Fibroblast of lung (primary cell): ENCODE measurements around the gene ZNF558. TPM values are rescaled to one million over a fixed set of nuclear protein-coding genes. Genes with fewer than 3 reads are reported as not detected.

Experiments
- DNase-seq, 2 donors: peaks; one replicate each; pipeline versions ENCODE4 v3.0.0 to v3.0.0-alpha.2; 2010; ENCODE audit warnings: low read depth in 2 of 2
- H2AFZ ChIP-seq: 2 replicates; pipeline ENCODE4 v1.5.1; 2012; ENCODE audit warnings: low read length, control low read depth, inconsistent platforms
- H3K27ac ChIP-seq: 2 replicates; pipeline ENCODE4 v1.5.1; 2011; ENCODE audit warnings: low read length, control low read depth; ENCODE audit not compliant: insufficient read depth
- H3K27me3 ChIP-seq: 2 replicates; pipeline ENCODE4 v1.5.1; 2011; ENCODE audit warnings: mild to moderate bottlenecking, low read length; ENCODE audit not compliant: control insufficient read depth, insufficient read depth
- H3K36me3 ChIP-seq: 2 replicates; pipeline ENCODE4 v1.5.1; 2011; ENCODE audit warnings: low read length; ENCODE audit not compliant: control insufficient read depth, insufficient read depth
- H3K4me1 ChIP-seq: 2 replicates; pipeline ENCODE4 v1.5.1; 2011; ENCODE audit warnings: low read length; ENCODE audit not compliant: control insufficient read depth, insufficient read depth; ENCODE audit errors: extremely low read depth
- H3K4me2 ChIP-seq: 2 replicates; pipeline ENCODE4 v1.5.1; 2011; ENCODE audit warnings: low read length, control low read depth; ENCODE audit not compliant: insufficient read depth; ENCODE audit errors: extremely low read depth
- H3K4me3 ChIP-seq, 4 experiments: fragments of 200-600 bp in 1 of 4; sonication (generic) in 1 of 4; replicated peaks in 1 of 4; 2 replicates each; pipeline ENCODE4 v1.5.1; 2011 to 2016; ENCODE audit warnings: low read length in 4 of 4, low read depth in 3 of 4, mild to moderate bottlenecking in 3 of 4, control low read depth in 2 of 4, inconsistent platforms in 1 of 4, mixed read lengths in 1 of 4; ENCODE audit not compliant: insufficient read depth in 1 of 4; ENCODE audit errors: control extremely low read depth in 1 of 4
- H3K79me2 ChIP-seq: 2 replicates; pipeline ENCODE4 v1.5.1; 2012; ENCODE audit warnings: mild to moderate bottlenecking, low read length, inconsistent platforms; ENCODE audit not compliant: control insufficient read depth, insufficient read depth
- H3K9ac ChIP-seq: 2 replicates; pipeline ENCODE4 v1.5.1; 2011; ENCODE audit warnings: mild to moderate bottlenecking, low read length, control low read depth; ENCODE audit not compliant: insufficient read depth
- H3K9me3 ChIP-seq: 2 replicates; pipeline ENCODE4 v1.5.1; 2012; ENCODE audit warnings: low read depth, low read length; ENCODE audit not compliant: control insufficient read depth, insufficient read depth
- H4K20me1 ChIP-seq: 2 replicates; pipeline ENCODE4 v1.5.1; 2011; ENCODE audit warnings: low read length; ENCODE audit not compliant: control insufficient read depth, insufficient read depth; ENCODE audit errors: extremely low read depth
- EZH2 ChIP-seq: IDR thresholded peaks from 2 replicates; pipeline ENCODE4 v1.5.1; 2012; ENCODE audit warnings: low read length, control low read depth, mild to moderate bottlenecking; ENCODE audit errors: missing control alignments
- polyA plus RNA-seq, 2 donors: library from polyadenylated mRNA; depleted of rRNA in 1 of 2; stranded (reverse) in 1 of 2; unstranded in 1 of 2; fragments of >200 nt; gene quantifications; 2 replicates each; pipeline ENCODE4 v1.2.1, GENCODE V29; 2011 to 2012; ENCODE audit warnings: missing spikeins in 1 of 2
- total RNA-seq: library from RNA; depleted of rRNA; stranded (reverse); fragments of >200 nt; gene quantifications from 2 replicates; pipeline ENCODE4 v1.2.1, GENCODE V29; 2014
- TF ChIP-seq, protein P1 (sequence below), 2 donors: IDR thresholded peaks in 1 of 2; conservative IDR thresholded peaks in 1 of 2; 1 replicate in 1 of 2; 2 replicates in 1 of 2; pipeline ENCODE4 v1.5.1; 2011 to 2012; ENCODE audit warnings: low read length in 2 of 2, control low read depth in 1 of 2, inconsistent platforms in 1 of 2, low read depth in 1 of 2, mild to moderate bottlenecking in 1 of 2

ZNF558 gene
- total and polyA plus RNA-seq, 2 donors (not counting 1 experiment from before 2014, with no cell fraction given), result 17.2 to 38.6 TPM

DNA sequence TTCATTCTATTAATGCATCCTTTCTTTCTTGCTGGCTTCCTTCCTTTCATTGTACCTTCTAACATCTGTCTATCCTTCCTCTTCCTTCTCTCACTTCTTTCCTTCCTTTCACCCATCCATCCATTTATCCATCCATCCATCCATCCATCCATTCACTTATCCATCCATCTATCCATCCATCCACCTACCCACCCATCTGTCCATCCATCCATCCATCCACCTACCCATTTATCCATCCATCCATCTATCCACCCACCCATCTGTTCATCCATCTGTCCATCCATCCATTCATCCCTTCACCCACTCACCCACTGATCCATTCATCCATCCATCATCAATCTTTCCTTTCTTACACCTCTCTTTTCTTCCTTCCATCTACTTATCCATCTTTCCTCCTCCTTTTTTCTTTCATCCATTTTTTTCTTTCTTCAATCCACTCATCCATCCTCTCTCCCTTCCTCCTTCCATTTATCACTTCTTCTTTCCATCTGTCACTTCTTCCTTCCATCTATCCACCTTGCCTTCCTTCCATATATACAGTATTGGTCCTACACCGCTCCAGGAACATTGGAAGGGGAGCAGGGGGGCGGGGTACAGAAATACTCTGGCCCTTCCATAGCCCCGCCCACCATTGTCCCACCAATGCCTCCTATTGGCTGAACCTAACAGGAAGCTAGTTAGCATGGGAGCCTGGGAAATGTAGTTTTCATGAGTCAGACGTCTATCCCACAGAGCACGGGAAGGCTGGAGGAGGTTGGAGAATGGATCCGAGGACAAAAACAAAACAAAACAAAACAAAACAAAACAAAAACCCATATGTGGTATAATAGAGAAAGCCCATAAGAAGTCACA is 46.0 kb upstream of the ZNF558 start:
- no peak overlapping the region for H3K4me2 ChIP-seq
- no peak overlapping the region for H3K27ac ChIP-seq
- no peak overlapping the region for H3K9ac ChIP-seq
- no peak overlapping the region for H2AFZ ChIP-seq
- DNase-seq, result no peak
- no peaks in the 10 kb centered on the region for H3K9me3 ChIP-seq
- H3K4me3 ChIP-seq, result no peak overlapping the region
- H3K36me3 ChIP-seq, result no peaks in the 10 kb centered on the region
- no peak for TF ChIP-seq EZH2
- TF ChIP-seq, protein P1, sequence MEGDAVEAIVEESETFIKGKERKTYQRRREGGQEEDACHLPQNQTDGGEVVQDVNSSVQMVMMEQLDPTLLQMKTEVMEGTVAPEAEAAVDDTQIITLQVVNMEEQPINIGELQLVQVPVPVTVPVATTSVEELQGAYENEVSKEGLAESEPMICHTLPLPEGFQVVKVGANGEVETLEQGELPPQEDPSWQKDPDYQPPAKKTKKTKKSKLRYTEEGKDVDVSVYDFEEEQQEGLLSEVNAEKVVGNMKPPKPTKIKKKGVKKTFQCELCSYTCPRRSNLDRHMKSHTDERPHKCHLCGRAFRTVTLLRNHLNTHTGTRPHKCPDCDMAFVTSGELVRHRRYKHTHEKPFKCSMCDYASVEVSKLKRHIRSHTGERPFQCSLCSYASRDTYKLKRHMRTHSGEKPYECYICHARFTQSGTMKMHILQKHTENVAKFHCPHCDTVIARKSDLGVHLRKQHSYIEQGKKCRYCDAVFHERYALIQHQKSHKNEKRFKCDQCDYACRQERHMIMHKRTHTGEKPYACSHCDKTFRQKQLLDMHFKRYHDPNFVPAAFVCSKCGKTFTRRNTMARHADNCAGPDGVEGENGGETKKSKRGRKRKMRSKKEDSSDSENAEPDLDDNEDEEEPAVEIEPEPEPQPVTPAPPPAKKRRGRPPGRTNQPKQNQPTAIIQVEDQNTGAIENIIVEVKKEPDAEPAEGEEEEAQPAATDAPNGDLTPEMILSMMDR (conservative IDR thresholded peaks at IDR 0.05 in 1 of 2, IDR thresholded peaks at IDR 0.05 in 1 of 2; ENCODE audit: low read depth in 1 of 2, low read length in 2 of 2), result no peak
- no peaks in the 10 kb centered on the region for H3K79me2 ChIP-seq
- H3K4me1 ChIP-seq, result no peaks in the 10 kb centered on the region
- no peaks in the 10 kb centered on the region for H3K27me3 ChIP-seq
- no peaks in the 10 kb centered on the region for H4K20me1 ChIP-seq

DNA sequence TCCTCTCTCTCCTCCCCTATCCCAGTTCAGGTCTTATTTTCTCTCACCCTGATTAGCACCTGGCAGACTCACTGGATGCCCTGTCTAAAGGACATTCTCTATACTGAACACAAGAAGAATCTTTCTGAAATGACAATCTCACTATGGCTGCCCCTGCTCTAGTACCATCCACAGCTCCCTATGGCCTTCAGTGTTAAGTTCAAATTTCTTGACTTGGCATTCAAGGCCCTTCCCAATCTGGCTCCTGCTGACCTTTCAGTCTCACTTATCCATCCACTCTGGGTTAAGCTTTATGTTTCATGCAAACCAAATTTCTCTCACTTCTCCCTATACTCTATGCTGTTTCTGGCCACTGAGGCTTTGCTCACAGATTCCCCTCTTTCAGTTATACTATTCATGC is 34.2 kb upstream of the ZNF558 start:
- Histone ChIP-seq H3K9me3 (no peaks in the 10 kb centered on the region), H2AFZ (no peak overlapping the region), H3K4me2 (no peak overlapping the region), H3K36me3 (no peaks in the 10 kb centered on the region), H4K20me1 (no peaks in the 10 kb centered on the region), H3K4me1 (no peaks in the 10 kb centered on the region), H3K27ac (no peak overlapping the region), H3K9ac (no peak overlapping the region), H3K27me3 (no peaks in the 10 kb centered on the region), H3K4me3 (no peak overlapping the region), H3K79me2 (no peaks in the 10 kb centered on the region)
- TF ChIP-seq, protein P1 (conservative IDR thresholded peaks at IDR 0.05 in 1 of 2, IDR thresholded peaks at IDR 0.05 in 1 of 2; ENCODE audit: low read depth in 1 of 2, low read length in 2 of 2), result no peak
- no peak for TF ChIP-seq EZH2
- DNase-seq, result no peak

- no peak overlapping the region for H3K9ac ChIP-seq
- no peak overlapping the region for H3K27ac ChIP-seq
- no peak for DNase-seq
- H3K9me3 ChIP-seq, result no peaks in the 10 kb centered on the region
- no peak overlapping the region for H2AFZ ChIP-seq
- no peaks in the 10 kb centered on the region for H3K27me3 ChIP-seq
- TF ChIP-seq, protein P1 (conservative IDR thresholded peaks at IDR 0.05 in 1 of 2, IDR thresholded peaks at IDR 0.05 in 1 of 2; ENCODE audit: low read depth in 1 of 2, low read length in 2 of 2), result no peak
- no peak for TF ChIP-seq EZH2
- no peaks in the 10 kb centered on the region for H4K20me1 ChIP-seq
- H3K79me2 ChIP-seq, result no peaks in the 10 kb centered on the region
- no peak overlapping the region for H3K4me2 ChIP-seq
- no peaks in the 10 kb centered on the region for H3K4me1 ChIP-seq
- H3K36me3 ChIP-seq, result no peaks in the 10 kb centered on the region
- no peak overlapping the region for H3K4me3 ChIP-seq
Measured at GRCh38 chr19:8858260-8858659, 26.2 kb upstream of the ZNF558 start.
